Tibial nerve (tissue), 4 donors: ENCODE data around the gene ICAM3. TPM values are rescaled to one million over a fixed set of nuclear protein-coding genes. Genes with fewer than 3 reads are reported as not detected.

ENCODE experiments used
- DNase-seq, 2 donors: peaks; one replicate each; pipeline ENCODE4 v3.0.0-alpha.2; 2019; ENCODE audit warnings: low spot score in 2 of 2
- H3K27ac ChIP-seq, 4 donors: fragments of 200-600 bp; sonication (generic) in 3 of 4; one replicate each; pipeline ENCODE4 v1.5.1; 2017 to 2019; ENCODE audit warnings: mild to moderate bottlenecking in 1 of 4
- H3K27me3 ChIP-seq, 2 donors: fragments of 200-600 bp; sonication (generic) in 1 of 2; one replicate each; pipeline versions ENCODE4 v1.5.1 to v1.6.0; 2017 to 2019
- H3K36me3 ChIP-seq, 3 donors: fragments of 200-600 bp; sonication (generic); one replicate each; pipeline ENCODE4 v1.5.1; 2018 to 2019
- H3K4me1 ChIP-seq, 4 donors: fragments of 200-600 bp; sonication (generic) in 3 of 4; one replicate each; pipeline ENCODE4 v1.5.1; 2017 to 2019
- H3K4me3 ChIP-seq, 4 donors: fragments of 200-600 bp; sonication (generic) in 3 of 4; one replicate each; pipeline ENCODE4 v1.5.1; 2017 to 2019; ENCODE audit warnings: mild to moderate bottlenecking in 1 of 4, moderate library complexity in 1 of 4
- H3K9me3 ChIP-seq, 4 donors: fragments of 200-600 bp; sonication (generic) in 3 of 4; one replicate each; pipeline ENCODE4 v1.5.1; 2017 to 2019
- CTCF ChIP-seq, 5 experiments: fragments of 200-600 bp in 3 of 5; fragments of 450-650 bp in 2 of 5; sonication (generic) in 3 of 5; IDR thresholded peaks; one replicate each; pipeline ENCODE4 v1.5.1; 2016 to 2019; ENCODE audit warnings: antibody characterized with exemption in 5 of 5, mild to moderate bottlenecking in 3 of 5, moderate library complexity in 2 of 5
- EP300 ChIP-seq, 2 donors: sonication (generic); formaldehyde crosslinking; IDR thresholded peaks; one replicate each; pipeline ENCODE4 v1.6.1; 2017; ENCODE audit warnings: antibody characterized with exemption in 2 of 2, mild to moderate bottlenecking in 1 of 2
- POLR2A ChIP-seq, 2 donors: fragments of 450-650 bp; IDR thresholded peaks; one replicate each; pipeline ENCODE4 v1.6.1; 2017; ENCODE audit warnings: antibody characterized with exemption in 2 of 2, mild to moderate bottlenecking in 2 of 2, moderate library complexity in 2 of 2
- WGBS, 2 donors: methylation state at CpG; one replicate each; pipeline ENCODE4 v1.1.5; 2018; 5-methylcytosine and 5-hydroxymethylcytosine counted together
- small RNA-seq: library from RNA; depleted of rRNA; stranded (forward); fragments of <200 nt; gene quantifications from one replicate; pipeline ENCODE3, GENCODE V24; 2016
- total RNA-seq, 4 donors: library from RNA; depleted of rRNA; stranded (reverse); fragments of >200 nt; gene quantifications; one replicate each; pipeline ENCODE4 v1.1.0, GENCODE V29; 2016

Gene ICAM3
- total RNA-seq, 4 donors from 2014 or later: 3.1 to 9.8 (median 3.3) TPM

- H3K9me3 ChIP-seq: no peaks in the 10 kb centered on the region
- peaks cover 0 to 57% (median 45%) of the 10 kb centered on the region in 4 donors for H3K4me1 ChIP-seq
- no peak for DNase-seq
- H3K27ac ChIP-seq: no peak within 1 kb of the TSS
- peak within 1 kb of the TSS in 2 of 4 donors; percentile 15 to 18 for H3K4me3 ChIP-seq
- 2 to 3% methylated on average over 34 to 47 of the region's 59 CpGs for WGBS, 2 donors
- TF ChIP-seq CTCF (IDR thresholded peaks at IDR 0.05) (no peak), POLR2A (IDR thresholded peaks at IDR 0.05) (no peak), EP300 (IDR thresholded peaks at IDR 0.05) (no peak)
- peaks cover 0 to 55% of the 10 kb centered on the region in 2 donors for H3K27me3 ChIP-seq
- H3K36me3 ChIP-seq: peaks cover 0 to 38% (median 4%) of the 10 kb centered on the region in 3 donors
Measured at GRCh38 chr19:10286803-10287737, 52.4 kb downstream of the ICAM3 start, which contains the start of gene ICAM4. TSS of gene ICAM4 (plus strand) at chr19:10286955. CDS start at chr19:10287013, 58 bp downstream.

GRCh38 chr19:10285393-10285792 is 54.0 kb downstream of the ICAM3 start:
- TF ChIP-seq CTCF (IDR thresholded peaks at IDR 0.05) (no peak), EP300 (IDR thresholded peaks at IDR 0.05) (no peak), POLR2A (IDR thresholded peaks at IDR 0.05) (no peak)
- Histone ChIP-seq H3K27me3 (peaks cover 0 to 38% of the 10 kb centered on the region in 2 donors), H3K27ac (no peak overlapping the region), H3K36me3 (peaks cover 0 to 42% (median 4%) of the 10 kb centered on the region in 3 donors), H3K4me1 (peaks cover 0 to 41% (median 32%) of the 10 kb centered on the region in 4 donors), H3K9me3 (no peaks in the 10 kb centered on the region), H3K4me3 (no peak overlapping the region)
- 80 to 87% methylated on average over 4 of the region's 4 CpGs for WGBS, 2 donors
- DNase-seq: no peak

- DNase-seq: no peak
- Histone ChIP-seq H3K9me3 (no peaks in the 10 kb centered on the region), H3K27me3 (peaks cover 0 to 33% of the 10 kb centered on the region in 2 donors), H3K27ac (no peak overlapping the region), H3K4me1 (peaks cover 0 to 36% (median 27%) of the 10 kb centered on the region in 4 donors), H3K4me3 (no peak overlapping the region), H3K36me3 (peaks cover 0 to 44% (median 4%) of the 10 kb centered on the region in 3 donors)
- 89 to 93% methylated on average over 12 to 13 of the region's 13 CpGs for WGBS, 2 donors
- no peak for TF ChIP-seq POLR2A (IDR thresholded peaks at IDR 0.05)
- no peak for TF ChIP-seq CTCF (IDR thresholded peaks at IDR 0.05)
- TF ChIP-seq EP300 (IDR thresholded peaks at IDR 0.05): no peak
Measured at GRCh38 chr19:10284960-10285278, 54.5 kb downstream of the ICAM3 start.

GRCh38 chr19:10284065-10284959 is 55.1 kb downstream of the ICAM3 start:
- 87 to 88% methylated on average over 32 to 33 of the region's 34 CpGs for WGBS, 2 donors
- DNase-seq: no peak
- Histone ChIP-seq H3K4me1 (peaks cover 0 to 30% (median 22%) of the 10 kb centered on the region in 4 donors), H3K27ac (no peak overlapping the region), H3K36me3 (peaks cover 0 to 45% (median 4%) of the 10 kb centered on the region in 3 donors), H3K9me3 (no peaks in the 10 kb centered on the region), H3K27me3 (peaks cover 0 to 27% of the 10 kb centered on the region in 2 donors), H3K4me3 (no peak overlapping the region)
- no peak for TF ChIP-seq CTCF (IDR thresholded peaks at IDR 0.05)
- no peak for TF ChIP-seq EP300 (IDR thresholded peaks at IDR 0.05)
- TF ChIP-seq POLR2A (IDR thresholded peaks at IDR 0.05): no peak

Small RNA genes within 50 kb of the gene (small RNA-seq; reads per million reads assigned to genes)
- gene AC011511.1 (not detected), gene AC011511.4 (not detected)

Other genes starting within 250 kb of the ICAM3 start
- gene ANGPTL6, start 236.9 kb downstream of the ICAM3 start, total RNA-seq: under 1 TPM in 3 of 4 donors, not detected in 1; 0.21 to 0.60 (median 0.22) TPM
- 10 to 100 TPM; 25.7 to 45.3 (median 35.8) TPM for gene PPAN, start 233.3 kb downstream of the ICAM3 start, total RNA-seq
- gene P2RY11, start 227.9 kb downstream of the ICAM3 start, total RNA-seq: 10 to 100 TPM in 1 of 4 donors, 1 to 10 TPM in 3; 2.1 to 19.5 (median 4.2) TPM
- 100 to 1,000 TPM; 263 to 326 (median 290) TPM for gene EIF3G, start 219.7 kb downstream of the ICAM3 start, total RNA-seq
- 10 to 100 TPM; 48.2 to 72.9 (median 55.2) TPM for gene DNMT1, start 144.7 kb downstream of the ICAM3 start, total RNA-seq
- 10 to 100 TPM; 11.6 to 13.3 (median 12.2) TPM for gene S1PR2, start 108.3 kb downstream of the ICAM3 start, total RNA-seq
- 10 to 100 TPM; 37.9 to 83.1 (median 47.8) TPM for gene MRPL4, start 87.4 kb downstream of the ICAM3 start, total RNA-seq
- gene ICAM1, start 68.5 kb downstream of the ICAM3 start, total RNA-seq: 10 to 100 TPM; 14.7 to 50.1 (median 43.1) TPM
- gene ICAM4, start 52.7 kb downstream of the ICAM3 start, total RNA-seq: 1 to 10 TPM in 1 of 4 donors, not detected in 3; 1.3 TPM
- 1 to 10 TPM in 2 of 4 donors, under 1 TPM in 2; 0.21 to 2.7 (median 0.93) TPM for gene ICAM5, start 49.7 kb downstream of the ICAM3 start, total RNA-seq
- 1 to 10 TPM; 2.9 to 4.5 (median 3.5) TPM for gene ZGLP1, start 29.8 kb downstream of the ICAM3 start, total RNA-seq
- gene FDX2, start 23.6 kb downstream of the ICAM3 start, total RNA-seq: 10 to 100 TPM; 10.0 to 29.1 (median 18.2) TPM
- 10 to 100 TPM; 22.2 to 34.2 (median 24.3) TPM for gene RAVER1, start 6.1 kb downstream of the ICAM3 start, total RNA-seq
- 100 to 1,000 TPM; 112 to 166 (median 125) TPM for gene TYK2, start 40.9 kb upstream of the ICAM3 start, total RNA-seq
- 100 to 1,000 TPM; 127 to 260 (median 155) TPM for gene CDC37, start 63.9 kb upstream of the ICAM3 start, total RNA-seq
- gene PDE4A, start 80.9 kb upstream of the ICAM3 start, total RNA-seq: 10 to 100 TPM in 2 of 4 donors, 1 to 10 TPM in 2; 8.7 to 12.7 (median 10.0) TPM
- 10 to 100 TPM; 45.4 to 52.4 (median 50.7) TPM for gene KEAP1, start 163.7 kb upstream of the ICAM3 start, total RNA-seq
- under 1 TPM in 1 of 4 donors, not detected in 3; 0.84 TPM for gene S1PR5, start 177.8 kb upstream of the ICAM3 start, total RNA-seq
- 10 to 100 TPM; 11.5 to 27.8 (median 17.8) TPM for gene ATG4D, start 204.3 kb upstream of the ICAM3 start, total RNA-seq
- 10 to 100 TPM; 22.9 to 27.9 (median 23.3) TPM for gene KRI1, start 226.4 kb upstream of the ICAM3 start, total RNA-seq
- gene CDKN2D, start 229.4 kb upstream of the ICAM3 start, total RNA-seq: 10 to 100 TPM; 14.4 to 20.2 (median 15.9) TPM
- not detected for gene AP1M2, start 247.7 kb upstream of the ICAM3 start, total RNA-seq